HFF-Myc (cell line): Measurements from ENCODE around the gene CRYBG2.

Source experiments
- DNase-seq: peaks from one replicate; pipeline ENCODE4 v3.0.0-alpha.2; 2011; ENCODE audit warnings: low read depth; ENCODE audit errors: extremely low read depth
- H3K4me3 ChIP-seq: replicated peaks from 2 replicates; pipeline ENCODE4 v1.5.1; 2011; ENCODE audit warnings: low read depth, mild to moderate bottlenecking, control low read depth, low read length
- CTCF ChIP-seq: IDR thresholded peaks from 2 replicates; pipeline ENCODE4 v1.5.1; 2012; ENCODE audit warnings: mild to moderate bottlenecking, low read depth, low read length, control low read depth; ENCODE audit errors: missing control alignments

The CRYBG2 gene

GRCh38 chr1:26307363-26307781 is 46.6 kb downstream of the CRYBG2 start:
- DNase-seq, result no peak
- TF ChIP-seq CTCF, result no peak
- no peak overlapping the region for H3K4me3 ChIP-seq

GRCh38 chr1:26306290-26307229 is 47.4 kb downstream of the CRYBG2 start, which contains the start of gene UBXN11:
Gene UBXN11, minus strand, starts transcription at chr1:26306636. Its CDS starts 3,753 bp downstream, at chr1:26302883.
- peak; percentile 87 for DNase-seq
- no peak for TF ChIP-seq CTCF
- peak within 1 kb of the TSS; percentile 78 for H3K4me3 ChIP-seq

GRCh38 chr1:26305667-26306289 is 48.2 kb downstream of the CRYBG2 start:
- H3K4me3 ChIP-seq, result peak overlapping the region; percentile 78
- no peak for DNase-seq
- no peak for TF ChIP-seq CTCF

- no peak for TF ChIP-seq CTCF
- peak; percentile 37 for DNase-seq
These were observed 51.1 kb downstream of the CRYBG2 start for GRCh38 chr1:26302733-26303405.

GRCh38 chr1:26300578-26301275 is 53.2 kb downstream of the CRYBG2 start:
- no peak overlapping the region for H3K4me3 ChIP-seq
- TF ChIP-seq CTCF, result no peak
- DNase-seq, result no peak

More at GRCh38 chr1:26302733-26303405, 51.1 kb downstream of the CRYBG2 start:
- H3K4me3 ChIP-seq, result no peak overlapping the region

- no peak for TF ChIP-seq CTCF
- DNase-seq, result no peak
These were observed 56.2 kb downstream of the CRYBG2 start for GRCh38 chr1:26297791-26298124.

More at GRCh38 chr1:26297791-26298124, 56.2 kb downstream of the CRYBG2 start:
- no peak overlapping the region for H3K4me3 ChIP-seq
